KBM-7 (cell line): ENCODE results near the gene KRT72.

ENCODE experiments used
- DNase-seq: peaks from one replicate; pipeline ENCODE4 v3.0.0-alpha.2; 2015
- in situ Hi-C: fragments of 300-500 bp; cut with MboI; formaldehyde crosslinking; loops from 2 replicates; pipeline ENCODE4 v1.14.3; 2020; ENCODE audit warnings: low sequenced_read_pairs, low pct_unique_long_range_greater_than_20kb, mixed read lengths

The KRT72 gene

GRCh38 chr12:52558781-52559445 lies 42.4 kb downstream of the KRT72 start:
- no peak for DNase-seq
- in situ Hi-C loops = no loop called here

DNA sequence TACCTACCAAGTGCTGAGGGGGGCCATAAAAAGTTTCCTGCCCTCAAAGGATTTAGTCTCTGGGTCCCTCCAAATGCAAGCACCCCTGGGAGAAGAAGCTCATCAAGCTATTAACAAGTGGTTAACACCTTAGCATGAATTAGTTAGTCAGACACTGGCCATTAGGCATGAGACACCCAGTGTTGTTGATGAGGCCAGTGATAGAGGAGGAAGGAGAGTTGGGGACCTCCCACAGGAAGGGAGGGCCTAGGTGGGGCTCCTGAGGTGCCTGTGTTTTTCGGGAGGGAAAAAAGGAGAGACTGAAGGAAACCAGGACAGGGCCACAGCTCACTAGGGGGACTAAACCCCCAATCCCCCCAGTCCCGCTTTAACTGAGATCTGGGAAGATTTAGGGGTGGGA lies 43.8 kb downstream of the KRT72 start:
- in situ Hi-C loops = no loop called here
- DNase-seq = no peak

DNA sequence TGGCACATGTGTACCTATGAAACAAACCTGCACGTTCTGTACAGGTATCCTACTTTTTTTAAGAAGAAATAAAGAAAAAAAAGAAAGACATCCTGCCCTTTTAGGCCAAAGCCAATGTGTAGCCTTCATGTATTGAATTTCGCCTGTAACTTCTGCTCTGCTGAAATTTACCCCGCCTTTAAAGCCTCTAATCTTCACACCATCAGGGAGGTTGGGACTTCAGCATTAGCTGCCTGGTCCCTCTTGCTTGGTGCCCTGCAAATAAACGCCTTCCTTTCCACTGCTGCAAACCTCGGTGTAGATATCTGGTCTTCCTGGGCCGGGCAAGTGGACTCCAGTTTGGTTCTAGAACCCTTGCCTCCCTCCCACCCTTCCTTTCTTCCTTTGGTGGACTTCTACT lies 45.7 kb downstream of the KRT72 start:
- in situ Hi-C loops = no loop called here
- no peak for DNase-seq

DNA sequence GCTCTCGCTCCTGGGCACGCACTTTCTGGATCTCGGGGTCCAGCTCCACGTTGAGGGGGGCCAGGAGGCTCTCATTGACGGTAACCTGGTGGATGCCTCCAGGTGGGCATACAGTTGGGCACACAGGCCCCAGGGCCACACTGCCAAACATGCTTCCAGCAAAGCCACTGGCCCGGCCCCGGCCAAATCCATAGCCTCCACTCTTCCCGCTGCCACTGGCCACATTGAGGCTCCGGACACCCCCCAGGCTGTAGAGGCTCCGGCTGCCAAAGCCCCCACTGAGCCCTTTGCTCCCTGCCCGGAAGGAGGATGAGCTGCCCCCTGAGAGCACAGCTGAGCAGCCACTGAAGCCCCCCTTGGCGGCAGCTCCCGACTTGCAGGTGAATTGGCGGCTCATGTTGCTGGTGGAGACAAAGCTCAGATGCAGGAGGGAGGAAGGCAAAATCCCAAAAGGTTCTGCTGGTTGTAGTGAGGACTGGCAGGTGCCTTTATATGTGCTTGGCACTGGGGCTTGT lies 48.5 kb downstream of the KRT72 start, which contains the start of gene KRT71:
TSS of gene KRT71 (minus strand) at position 465 of the 515 bp plus-strand sequence. CDS start at position 397, 68 bp downstream.
- no peak for DNase-seq
- in situ Hi-C loops = no loop called here

DNA sequence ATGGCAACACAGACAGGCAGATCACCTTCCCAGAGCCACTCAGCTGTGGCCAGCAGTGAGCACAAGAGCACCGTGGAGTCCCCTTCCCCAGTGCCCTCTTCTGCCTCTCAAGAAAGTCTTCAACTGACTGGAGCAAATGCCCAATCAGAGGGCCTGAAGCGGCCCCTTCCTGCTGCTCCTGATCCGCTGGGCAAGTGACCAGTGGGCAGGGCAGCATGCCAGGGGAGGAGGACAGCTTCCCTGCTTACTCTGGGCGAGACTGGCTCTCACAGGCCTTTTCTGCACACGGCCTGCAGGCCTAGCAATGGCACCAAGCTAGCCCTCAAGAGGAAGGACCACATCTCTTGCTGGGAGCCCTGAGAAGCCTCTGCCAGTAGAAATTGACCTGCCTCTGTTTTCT lies 49.2 kb downstream of the KRT72 start:
- in situ Hi-C loops = no loop called here
- DNase-seq = no peak

GRCh38 chr12:52551216-52551865 lies 49.9 kb downstream of the KRT72 start:
- in situ Hi-C loops = no loop called here
- no peak for DNase-seq

DNA sequence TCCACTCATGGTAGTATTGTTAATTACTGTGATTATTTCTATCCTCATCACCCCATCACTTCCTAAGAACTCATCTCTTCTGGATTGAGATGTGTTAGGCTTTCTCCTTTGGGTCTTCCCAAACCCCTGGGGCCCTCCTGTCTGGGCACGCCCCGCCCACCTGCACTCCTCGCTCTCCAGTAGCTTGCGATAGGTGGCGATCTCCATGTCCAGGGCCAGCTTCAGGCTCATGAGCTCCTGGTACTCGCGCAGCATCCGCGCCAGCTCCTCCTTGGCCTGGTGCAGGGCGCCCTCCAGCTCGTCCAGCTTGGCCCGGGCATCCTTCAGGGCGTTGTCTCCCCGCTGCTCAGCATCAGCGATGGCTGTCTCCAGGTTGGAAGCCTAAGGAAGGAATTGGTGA lies 55.1 kb downstream of the KRT72 start:
- in situ Hi-C loops = no loop called here

GRCh38 chr12:52543985-52544883 lies 57.0 kb downstream of the KRT72 start:
- in situ Hi-C loops = no loop called here
- no peak for DNase-seq

More for the DNA sequence above, 55.1 kb downstream of the KRT72 start:
- no peak for DNase-seq

DNA sequence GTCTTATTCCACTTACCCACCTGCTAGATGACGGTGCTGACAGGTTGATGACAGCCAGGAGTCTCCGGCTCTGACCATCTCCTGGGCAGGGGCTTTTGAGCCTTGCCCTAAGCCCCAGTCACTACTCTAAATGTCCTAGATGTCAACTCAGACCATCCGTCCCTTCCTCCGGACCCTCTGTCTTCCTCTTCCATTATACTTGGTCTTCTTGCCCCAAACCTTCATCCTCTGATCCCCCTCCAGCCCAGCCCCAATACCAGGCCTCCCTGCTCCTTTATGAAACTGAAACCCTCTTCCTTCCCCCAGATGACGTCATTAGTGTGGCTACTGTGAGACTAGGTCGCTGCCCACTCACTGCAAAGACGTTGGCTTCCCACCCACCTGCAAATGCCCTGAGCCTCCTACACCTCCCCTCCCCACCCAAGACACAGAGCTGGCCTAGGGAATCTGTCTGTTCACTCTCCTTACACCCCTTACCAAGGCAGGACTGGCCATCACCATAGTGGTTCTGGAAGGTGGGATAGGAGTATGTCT lies 58.4 kb downstream of the KRT72 start:
- in situ Hi-C loops = no loop called here
- no peak for DNase-seq

- no peak for DNase-seq
- in situ Hi-C loops = no loop called here
Observed at GRCh38 chr12:52542157-52542556, 59.1 kb downstream of the KRT72 start.

- DNase-seq = no peak
- in situ Hi-C loops = no loop called here
Observed at GRCh38 chr12:52541709-52542108, 59.6 kb downstream of the KRT72 start.

GRCh38 chr12:52540531-52540930 lies 60.7 kb downstream of the KRT72 start:
- in situ Hi-C loops = no loop called here
- no peak for DNase-seq

DNA sequence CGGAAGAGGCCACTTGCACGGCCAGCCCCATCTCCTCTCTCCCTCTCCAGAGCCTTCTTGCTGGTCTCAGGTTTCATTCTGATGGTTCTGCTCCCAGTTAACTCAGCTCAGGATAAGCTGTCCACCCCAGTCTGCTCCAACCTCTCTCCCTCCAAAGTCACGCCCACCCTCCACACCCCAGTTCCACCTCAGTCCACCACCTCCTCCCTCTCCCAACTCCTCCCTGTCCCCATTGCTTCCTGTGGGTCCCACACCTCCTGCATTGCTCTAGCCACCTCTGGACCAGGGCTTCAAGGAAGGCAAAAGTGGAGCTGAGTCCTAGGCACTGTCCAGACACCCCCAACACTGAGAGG lies 61.5 kb downstream of the KRT72 start:
- in situ Hi-C loops = no loop called here
- DNase-seq = no peak

GRCh38 chr12:52539083-52539820 lies 62.0 kb downstream of the KRT72 start:
- in situ Hi-C loops = no loop called here
- DNase-seq = no peak

DNA sequence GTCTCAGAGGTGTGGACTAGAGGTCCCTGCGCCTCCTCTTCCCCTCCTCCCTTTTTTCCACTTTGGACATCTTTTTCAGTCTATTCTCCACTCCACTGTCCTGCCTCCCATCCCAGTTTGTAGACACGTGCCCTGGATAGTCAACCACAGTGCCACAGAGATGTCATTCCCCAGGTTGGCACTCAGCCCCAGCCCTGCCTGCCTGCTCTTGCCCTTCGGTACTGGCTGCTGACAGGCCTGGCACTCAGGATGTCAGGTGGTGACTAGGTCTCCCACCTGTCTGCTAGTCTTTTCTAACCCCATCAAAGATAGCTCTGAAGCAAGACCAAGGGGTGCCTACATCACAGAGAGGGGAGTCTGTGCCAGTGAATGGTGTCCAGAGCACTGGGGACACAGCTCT lies 64.2 kb downstream of the KRT72 start:
- in situ Hi-C loops = no loop called here
- DNase-seq = no peak
